GM21526 (cell line): ENCODE measurements around the gene PSMG4.

Experiments used
- ATAC-seq: cut with Tn5 transposase; IDR thresholded peaks from one replicate; pipeline ENCODE4 v1.9.1; 2021; ENCODE audit warnings: moderate library complexity; ENCODE audit not compliant: unreplicated experiment, low FRiP score

Gene PSMG4

GRCh38 chr6:3258720-3259490 lies at the start of gene PSMG4:
PSMG4 (plus strand) TSS chr6:3258947; CDS start chr6:3259023, 76 bp downstream.
- ATAC-seq, result peak; percentile 69

GRCh38 chr6:3209114-3210023 lies 49.4 kb upstream of the PSMG4 start:
- no peak for ATAC-seq

- no peak for ATAC-seq
These were observed 48.6 kb upstream of the PSMG4 start for GRCh38 chr6:3210024-3210610.

- ATAC-seq, result no peak
These were observed 47.1 kb upstream of the PSMG4 start for GRCh38 chr6:3211681-3212080.

- no peak for ATAC-seq
These were observed 46.5 kb upstream of the PSMG4 start for GRCh38 chr6:3212261-3212660.

GRCh38 chr6:3213334-3213695 lies 45.4 kb upstream of the PSMG4 start:
- ATAC-seq, result no peak

GRCh38 chr6:3214898-3215297 lies 43.8 kb upstream of the PSMG4 start:
- ATAC-seq, result no peak

GRCh38 chr6:3217286-3217685 lies 41.5 kb upstream of the PSMG4 start:
- ATAC-seq, result no peak

- no peak for ATAC-seq
These were observed 40.5 kb upstream of the PSMG4 start for GRCh38 chr6:3218266-3218665.

GRCh38 chr6:3220366-3220765 lies 38.4 kb upstream of the PSMG4 start:
- no peak for ATAC-seq

- ATAC-seq, result no peak
These were observed 37.2 kb upstream of the PSMG4 start for GRCh38 chr6:3221578-3221977.

- no peak for ATAC-seq
These were observed 36.2 kb upstream of the PSMG4 start for GRCh38 chr6:3222506-3223038.

- ATAC-seq, result no peak
These were observed 32.7 kb upstream of the PSMG4 start for GRCh38 chr6:3226042-3226441.

- ATAC-seq, result no peak
These were observed 32.0 kb upstream of the PSMG4 start for GRCh38 chr6:3226481-3227362.

GRCh38 chr6:3227363-3228045 lies 31.2 kb upstream of the PSMG4 start, which contains the start of gene TUBB2B:
TUBB2B (minus strand) TSS chr6:3227653; CDS start chr6:3227543, 110 bp downstream.
- no peak for ATAC-seq

- ATAC-seq, result no peak
These were observed 30.6 kb upstream of the PSMG4 start for GRCh38 chr6:3228046-3228671.

GRCh38 chr6:3228771-3229565 lies 29.8 kb upstream of the PSMG4 start:
- ATAC-seq, result no peak

GRCh38 chr6:3229566-3230178 lies 29.1 kb upstream of the PSMG4 start:
- ATAC-seq, result no peak
